NCI-H1417 (cell line): ENCODE data around the gene LGI2.

Experiments
- DNase-seq, 3 experiments: peaks; one replicate each; lab custom pipeline; 2025; lab: John Stamatoyannopoulos, UW

Gene LGI2

DNA sequence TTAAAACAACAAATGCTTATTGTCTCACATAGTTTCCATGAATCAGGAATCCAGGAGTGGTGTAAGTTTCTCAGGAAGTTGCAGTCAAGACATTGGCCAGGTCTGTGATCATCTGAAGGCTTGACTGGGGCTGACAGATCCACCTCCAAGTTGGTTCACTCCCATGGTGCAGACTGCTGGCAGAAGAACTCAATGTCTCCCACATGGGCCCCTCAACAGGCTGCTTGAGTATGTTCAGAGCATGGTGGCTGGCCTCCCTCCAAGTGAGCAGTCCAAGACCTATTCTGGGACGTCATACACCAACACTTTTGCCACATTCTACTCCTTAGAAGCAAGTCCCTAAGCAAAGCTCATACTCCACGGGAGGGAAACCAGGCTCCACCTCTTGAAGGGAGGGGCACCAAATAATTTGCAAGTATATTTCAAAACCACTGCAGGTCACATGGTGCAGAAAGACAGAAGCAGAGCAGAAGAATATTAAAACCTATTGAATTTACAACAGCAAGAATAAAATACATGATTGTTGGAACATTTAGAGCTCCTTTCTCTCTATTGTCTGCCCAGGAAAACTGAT is 35.3 kb downstream of the LGI2 start:
- no peak for DNase-seq

DNA sequence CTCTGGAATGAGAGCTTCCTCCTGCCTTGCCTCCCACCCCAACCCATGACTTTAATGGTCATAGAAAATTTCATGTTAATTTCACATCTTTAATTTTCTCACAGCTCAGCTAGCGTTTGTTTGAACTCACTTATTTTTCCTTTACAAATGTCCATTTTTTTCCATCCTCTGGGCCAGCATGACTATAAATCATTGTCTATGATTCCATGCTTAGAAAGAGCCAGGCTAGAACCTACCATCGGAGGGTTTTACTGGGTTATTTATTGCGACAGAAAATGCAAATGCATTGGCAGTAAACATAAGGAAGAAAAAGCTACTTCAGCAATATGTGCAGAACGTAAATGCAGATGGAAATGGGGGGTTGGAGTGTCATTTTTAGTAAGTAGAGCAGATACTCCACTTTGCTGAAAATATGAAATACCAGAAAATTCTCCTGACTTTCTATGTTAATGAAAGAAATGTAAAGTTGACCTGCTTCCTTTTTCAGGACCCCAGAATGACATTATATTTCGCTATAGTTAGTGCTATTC is 37.1 kb downstream of the LGI2 start:
- DNase-seq, result no peak

DNA sequence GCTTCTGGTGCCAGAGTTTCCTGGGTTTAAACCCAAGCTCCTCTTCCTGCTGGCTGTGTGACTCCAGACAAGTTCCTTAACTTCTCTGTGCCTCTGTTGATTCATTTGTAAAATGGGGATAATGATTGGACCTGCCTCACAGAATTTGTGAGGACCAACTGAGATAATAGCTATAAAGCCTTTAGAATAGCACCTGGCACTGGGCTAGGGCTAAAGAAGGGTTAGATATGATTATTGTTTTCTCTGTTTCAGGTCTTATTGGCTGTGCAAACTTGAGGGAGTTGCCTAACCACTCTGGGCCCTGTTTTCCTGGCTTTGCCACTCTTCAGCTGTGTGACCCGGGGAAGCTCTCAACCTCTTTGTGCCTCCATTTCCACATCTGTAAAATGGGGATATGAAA is 37.8 kb downstream of the LGI2 start:
- no peak for DNase-seq

DNA sequence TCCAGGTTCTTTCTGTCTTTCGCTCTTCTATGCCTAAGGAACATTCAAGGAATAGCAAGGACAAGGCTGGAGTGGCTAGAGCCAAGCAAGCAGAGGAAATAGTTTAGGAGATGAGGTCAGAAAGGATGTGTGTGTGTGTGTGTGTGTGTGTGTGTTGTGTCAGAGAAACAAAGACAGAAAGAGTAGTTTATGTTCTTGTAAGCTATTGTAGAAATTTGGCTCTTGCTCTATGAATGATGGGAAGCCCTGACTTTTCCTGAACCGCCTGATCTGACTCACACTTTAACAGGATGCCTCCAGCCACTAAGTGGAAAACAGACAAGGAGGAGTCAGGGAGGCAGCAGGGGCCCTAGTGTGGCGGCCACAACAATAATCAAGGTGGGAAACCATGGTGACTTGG is 39.7 kb downstream of the LGI2 start:
- DNase-seq, result no peak

DNA sequence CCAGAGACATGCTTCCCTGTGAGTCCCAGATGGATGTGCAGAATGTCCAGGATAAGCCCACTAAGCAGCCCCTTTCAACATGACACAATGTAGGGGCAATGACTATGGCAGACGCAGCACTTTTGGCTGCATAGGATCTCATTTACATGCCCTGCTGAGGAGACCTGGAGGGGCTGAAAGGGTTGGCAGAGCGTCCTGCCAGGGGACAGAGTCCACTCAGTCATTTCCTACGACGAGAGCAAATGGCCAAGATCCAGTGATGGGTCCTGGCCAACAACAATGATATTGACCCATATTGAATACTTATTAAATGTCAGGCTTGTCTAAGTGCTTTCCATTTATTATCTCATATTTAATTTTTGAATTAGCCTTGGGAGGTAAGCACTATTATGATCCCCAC is 41.4 kb downstream of the LGI2 start:
- no peak for DNase-seq

DNA sequence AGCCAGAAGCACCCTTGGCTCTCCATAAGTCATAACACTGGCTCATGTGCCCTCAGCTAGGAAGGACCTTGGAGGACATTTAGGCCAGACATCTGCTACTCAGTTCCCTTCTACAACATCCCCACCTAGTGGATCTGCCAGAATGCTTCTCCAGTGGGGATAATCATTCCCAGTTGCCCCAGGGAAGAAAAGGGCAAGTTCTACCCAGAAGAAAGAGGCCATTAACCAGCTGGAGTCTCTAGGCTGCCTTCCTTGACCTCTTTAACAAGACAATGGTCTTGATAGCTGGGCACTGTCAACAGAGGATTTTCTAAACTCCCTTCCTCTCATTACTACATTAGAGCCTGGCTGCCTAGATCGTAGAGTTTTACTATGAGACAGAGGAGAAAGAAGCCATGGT is 42.0 kb downstream of the LGI2 start:
- DNase-seq, result peak; percentile 7 to 46 (median 29)

DNA sequence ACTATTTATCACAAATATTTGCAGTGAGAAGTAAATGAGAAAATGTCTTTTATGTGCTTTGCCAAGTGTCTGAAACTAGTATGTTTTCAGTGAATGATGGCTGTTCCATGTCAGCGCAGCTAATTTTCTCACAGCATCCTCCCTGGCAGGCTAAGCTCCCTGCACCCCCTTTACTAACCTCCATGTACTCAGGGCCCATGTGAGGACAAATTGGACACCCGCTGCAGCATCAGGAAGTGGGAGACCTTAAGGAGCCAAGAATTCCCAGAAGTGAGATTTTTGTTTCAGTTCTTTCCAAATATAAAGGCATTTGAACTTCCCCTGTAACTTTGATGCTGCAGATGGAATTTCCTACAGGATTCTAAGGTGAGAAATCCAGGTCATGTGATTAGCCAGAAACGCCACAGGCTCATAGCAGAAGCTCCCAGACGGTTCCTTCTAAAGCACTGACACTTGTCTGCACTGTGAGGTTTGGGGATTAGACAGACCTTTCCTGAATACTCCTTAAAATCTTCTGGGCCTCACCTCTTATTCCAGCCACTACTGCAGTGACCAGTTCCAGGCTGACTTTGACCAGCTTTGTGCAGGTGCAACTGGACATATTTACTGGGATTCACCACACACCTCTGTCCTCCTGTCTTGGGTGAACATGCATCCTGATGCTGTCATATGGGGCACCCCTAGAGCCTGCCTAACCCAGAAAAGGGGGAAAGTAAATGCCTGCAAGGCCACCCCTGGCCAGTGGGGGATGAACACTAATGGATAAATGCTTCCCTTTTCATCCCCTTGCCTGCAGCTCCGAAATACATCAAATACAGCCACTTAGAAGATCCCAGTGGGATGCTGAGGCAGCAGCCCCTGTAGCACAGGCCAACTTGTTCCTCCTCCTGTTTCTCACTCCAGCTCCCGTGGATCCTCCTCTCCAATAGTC is 45.9 kb downstream of the LGI2 start:
- DNase-seq, result no peak

DNA sequence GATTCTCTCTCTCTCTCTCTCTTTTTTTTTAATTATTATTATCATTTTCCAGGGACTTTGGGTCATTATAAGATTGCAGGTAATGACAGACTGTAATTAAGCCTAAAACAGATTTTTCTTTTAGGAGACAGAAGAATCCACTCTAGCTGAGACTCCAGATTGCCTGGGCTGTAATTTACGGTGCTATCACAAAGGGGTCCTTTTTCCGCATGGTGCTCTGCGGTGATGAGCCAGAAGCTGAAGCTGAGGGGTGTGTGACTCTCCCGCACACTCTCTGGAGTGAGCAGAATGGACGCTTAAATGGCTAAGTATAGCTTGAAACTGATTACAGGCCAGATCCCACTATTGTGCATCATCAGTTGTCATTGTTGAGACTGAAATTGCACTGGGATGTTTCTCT is 50.0 kb downstream of the LGI2 start:
- peak in 2 of 3 experiments; percentile 14 to 49 for DNase-seq

DNA sequence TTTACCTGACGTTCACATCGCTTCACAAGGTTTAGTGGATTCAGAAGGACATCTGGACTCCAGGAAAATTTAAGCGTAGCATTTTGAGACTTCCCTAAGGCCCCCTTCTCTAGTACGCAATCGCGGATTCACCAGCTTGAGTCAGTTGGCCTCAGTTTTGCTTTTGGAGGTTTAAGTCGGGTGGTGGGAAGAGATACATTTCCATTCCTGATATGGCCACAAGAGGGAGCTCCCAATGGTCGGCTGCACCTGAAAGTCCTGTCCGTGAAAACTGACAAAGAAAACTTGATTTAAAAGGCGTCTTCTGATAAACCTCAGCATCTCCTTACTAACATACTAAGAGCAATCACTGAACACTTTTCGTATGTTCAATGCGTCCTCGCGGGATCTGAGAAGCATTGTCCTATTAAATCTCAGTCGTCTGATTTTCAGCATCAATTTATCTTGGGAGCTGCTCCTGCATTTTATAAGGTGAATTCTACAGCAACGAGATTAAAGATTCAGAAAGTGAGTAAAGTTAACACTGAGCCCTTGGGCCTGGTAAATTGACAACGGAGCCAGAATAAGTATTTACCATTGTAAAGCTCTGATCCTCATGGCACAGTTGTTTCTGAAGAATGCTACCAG is 50.6 kb downstream of the LGI2 start:
- DNase-seq, result peak; percentile 57 to 80 (median 80)

DNA sequence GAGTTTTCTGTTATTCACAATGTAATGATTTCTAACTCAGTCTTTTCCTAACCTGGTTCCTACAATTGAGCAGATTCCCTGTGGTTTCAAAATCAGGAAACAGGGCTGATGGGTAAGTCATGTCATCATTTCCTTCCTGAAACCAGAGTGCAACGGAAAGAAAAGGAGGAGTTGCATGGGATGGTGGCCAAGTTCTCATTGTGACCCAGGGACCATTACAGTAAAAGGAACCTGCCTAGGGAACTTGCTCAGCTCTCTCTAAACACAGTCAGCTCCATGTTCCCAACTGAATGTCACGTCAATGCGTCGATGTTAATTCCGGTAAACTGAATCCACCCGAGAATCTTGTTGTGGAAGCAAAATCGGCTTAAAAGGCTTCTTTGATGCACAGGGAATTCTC is 51.2 kb downstream of the LGI2 start:
- DNase-seq, result no peak

DNA sequence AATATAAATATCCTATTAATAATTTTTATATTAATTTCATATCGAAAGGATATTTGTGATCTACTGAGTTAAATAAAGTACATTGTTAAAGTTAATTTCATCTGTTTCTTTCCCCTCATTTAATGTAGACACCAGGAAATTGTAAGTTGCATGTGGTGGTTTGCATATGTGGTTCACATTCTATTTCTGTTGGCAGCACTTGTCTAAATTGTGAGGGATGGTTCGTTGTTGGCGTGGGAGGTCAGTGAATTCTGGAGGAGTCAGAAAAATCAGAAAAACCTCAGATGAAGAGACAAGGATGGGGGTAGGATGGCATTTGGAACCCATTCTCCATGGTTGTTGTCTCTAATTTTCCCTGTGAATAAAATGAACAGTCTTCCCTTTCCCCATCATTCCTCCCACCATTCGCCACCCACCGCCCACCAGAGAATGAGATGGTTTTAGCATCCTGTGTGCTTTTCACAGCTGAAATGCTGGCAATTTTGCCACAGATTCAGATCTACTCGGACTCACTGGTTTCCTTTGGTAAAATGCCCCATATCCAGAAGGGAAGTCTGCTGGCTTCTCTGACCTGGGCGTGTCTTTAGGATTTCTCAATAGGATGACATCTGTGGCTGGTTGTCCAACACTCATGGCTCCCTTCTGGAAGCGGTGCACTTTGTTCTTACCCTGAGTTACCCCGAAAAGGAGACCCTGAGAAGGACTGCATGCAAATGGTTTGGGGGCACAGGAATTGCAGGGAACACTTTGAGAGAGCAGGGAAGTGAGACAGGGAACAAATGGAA is 52.3 kb downstream of the LGI2 start:
- no peak for DNase-seq

DNA sequence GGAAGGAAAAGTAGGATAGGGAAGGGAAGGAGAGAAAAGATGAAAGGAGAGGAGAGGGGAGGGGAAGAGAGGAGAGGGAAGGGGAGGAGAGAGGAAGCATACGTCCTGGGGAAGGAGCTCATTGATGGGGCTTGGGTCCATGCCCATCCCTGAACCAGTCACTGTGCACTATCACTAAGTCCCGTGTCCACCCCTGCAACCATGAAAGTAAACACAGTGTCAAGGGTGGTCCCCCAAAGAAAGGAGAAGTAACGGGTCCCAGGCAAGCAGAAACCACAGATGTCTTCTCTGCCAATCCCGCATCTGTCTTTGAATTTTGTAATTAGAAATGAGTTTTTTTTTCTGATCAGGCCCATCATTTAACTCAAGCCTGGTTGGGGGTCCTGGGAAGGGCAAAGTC is 55.2 kb downstream of the LGI2 start:
- DNase-seq, result no peak

DNA sequence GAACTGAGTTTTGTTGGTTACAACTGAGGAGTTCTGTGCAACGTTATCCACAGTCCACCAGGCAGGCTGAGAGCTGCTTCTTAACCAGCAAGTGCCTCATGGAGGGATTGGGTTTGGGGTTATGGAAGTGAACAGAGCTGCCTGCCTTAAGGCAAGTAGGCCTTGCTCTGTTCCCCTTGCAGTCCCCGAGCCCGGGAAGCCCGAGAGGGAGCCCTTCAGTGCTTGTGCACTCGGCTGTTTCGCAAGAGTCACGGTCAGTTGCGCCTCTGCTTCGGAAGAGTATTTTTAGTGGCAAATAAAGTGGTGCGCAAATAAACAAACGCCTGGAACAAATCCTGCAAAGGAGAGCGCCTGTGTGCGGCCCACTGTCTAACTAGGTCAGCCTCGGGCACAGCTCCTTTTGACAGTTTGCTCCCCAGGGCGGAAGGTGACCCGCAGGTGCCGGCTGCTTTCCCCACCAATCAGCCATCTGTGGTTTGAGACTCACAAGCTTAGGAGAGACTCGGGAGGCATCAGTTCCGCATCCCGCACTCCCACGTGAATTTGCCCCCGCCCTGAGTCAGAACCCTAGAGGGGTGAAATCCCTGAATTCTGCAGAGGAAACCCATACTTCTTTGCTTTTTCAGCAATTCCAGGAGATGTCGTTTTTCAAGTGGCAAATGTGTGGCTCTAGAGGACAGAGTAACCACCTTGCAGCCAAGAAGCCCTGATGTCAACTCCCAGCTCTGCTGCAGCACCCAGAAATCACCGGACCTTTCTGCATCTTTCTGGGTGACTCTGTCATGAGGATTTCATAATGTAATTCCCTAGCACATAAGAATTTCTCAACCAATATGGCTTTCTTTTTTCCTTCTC is 56.8 kb downstream of the LGI2 start:
- peak in 1 of 3 experiments; percentile 96 for DNase-seq

DNA sequence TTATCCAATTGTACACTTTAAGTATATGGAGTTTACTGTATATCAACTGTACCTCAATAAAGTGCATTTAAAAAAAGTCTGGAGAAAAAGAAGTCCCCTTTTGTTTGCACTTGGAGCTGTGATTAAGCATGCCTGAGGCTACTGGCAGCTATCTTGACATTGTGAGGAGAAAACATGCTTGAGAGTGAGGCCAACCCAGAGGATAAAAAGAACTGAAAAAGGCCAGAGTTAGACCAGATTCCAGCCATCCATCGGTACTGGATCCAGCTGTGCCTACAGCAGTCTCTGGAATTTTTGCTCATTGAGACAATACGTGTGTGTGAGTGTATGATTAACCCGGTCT is 57.4 kb downstream of the LGI2 start:
- no peak for DNase-seq

DNA sequence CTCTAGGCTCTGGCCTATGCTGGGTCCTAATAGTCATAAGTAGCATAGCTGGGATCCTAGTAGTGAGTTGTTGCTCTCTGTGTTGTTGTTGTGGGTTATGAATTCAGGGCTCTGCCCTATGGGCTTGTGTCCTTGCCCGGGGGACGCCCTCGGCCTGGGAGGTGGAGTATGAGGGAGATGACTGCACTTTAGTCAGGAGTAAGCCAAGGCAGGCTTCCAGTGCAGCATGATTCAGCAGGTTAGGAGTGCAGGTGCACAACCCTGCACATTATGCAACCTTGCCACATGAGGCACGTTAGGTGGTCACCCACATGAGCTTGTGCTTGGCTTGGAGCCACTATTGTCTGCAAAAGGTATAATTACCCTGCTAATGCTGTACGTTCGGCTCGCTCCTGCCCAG is 59.6 kb downstream of the LGI2 start:
- peak in 2 of 3 experiments; percentile 11 to 55 for DNase-seq

DNA sequence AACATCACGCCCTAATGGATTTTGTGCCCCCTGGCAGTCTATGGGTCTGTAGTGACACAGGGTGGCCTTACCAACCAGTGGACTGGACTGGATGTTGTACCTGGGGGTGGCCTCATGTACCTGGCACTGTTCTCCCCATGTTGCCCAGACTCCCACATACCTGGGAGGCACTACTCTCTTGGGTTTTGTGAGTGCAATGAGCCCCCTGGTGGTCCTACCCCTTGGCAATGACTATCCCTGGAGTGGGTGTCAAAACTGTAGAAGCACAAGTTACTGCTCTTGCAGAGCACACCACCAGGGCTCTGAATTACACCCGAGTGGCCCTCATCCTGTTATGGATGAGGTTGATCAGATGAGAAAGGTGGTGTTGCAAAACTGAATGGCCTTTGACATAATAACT is 60.1 kb downstream of the LGI2 start:
- no peak for DNase-seq

DNA sequence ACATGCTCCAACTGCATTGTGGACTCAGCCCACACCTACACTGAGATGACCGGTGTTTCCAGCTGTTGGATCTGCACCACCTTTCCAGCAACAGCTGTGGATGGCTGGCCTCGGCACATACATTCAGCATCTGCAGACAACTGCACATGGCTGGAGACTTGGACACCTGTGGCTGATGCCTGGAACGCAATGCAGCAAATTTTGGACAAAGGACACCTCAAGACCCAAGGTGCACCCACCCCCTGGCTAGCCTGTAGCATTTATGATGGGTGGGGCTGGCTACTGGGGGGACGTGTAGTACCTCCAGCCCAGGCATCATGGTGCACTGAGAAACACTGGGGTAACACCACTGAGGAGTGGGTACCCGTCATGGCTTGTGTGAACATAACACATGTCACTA is 60.6 kb downstream of the LGI2 start:
- no peak for DNase-seq

DNA sequence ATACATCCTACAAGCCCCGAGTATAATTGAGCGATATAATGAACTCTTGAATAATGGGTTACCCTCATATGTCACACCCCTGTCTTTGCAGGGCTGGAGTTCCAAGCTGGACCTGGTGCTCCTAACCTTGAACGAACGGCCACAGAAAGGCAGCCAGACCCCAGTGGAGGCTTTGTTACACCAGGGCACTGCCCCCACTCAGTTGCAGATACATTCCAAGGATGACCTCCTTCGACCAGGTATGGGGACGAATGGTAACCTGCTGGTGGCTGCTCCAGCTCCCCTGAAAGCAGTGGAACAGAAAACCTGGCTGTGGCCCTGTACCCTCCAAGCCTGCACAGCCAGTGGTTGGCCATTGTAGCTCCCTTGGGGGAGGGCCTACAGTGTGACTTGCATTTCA is 61.3 kb downstream of the LGI2 start:
- no peak for DNase-seq

DNA sequence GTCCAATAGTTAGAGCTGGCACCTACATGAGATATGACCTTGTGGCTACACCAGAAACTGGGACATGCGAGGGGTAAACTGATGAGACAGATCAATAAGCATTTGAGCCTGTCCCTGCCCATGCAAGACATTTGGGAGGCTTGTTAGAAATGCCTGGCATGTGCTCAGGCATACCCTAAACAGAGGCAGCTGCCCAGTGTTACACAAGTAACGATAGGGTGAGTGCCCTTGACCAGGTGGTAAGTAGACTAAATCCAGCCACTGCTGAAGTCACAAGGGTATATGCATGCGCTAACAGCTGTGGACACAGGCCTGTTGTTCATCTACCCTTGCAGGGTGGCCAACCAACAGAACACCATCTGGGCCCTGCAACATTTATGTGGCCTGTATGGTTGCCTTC is 61.8 kb downstream of the LGI2 start:
- no peak for DNase-seq

DNA sequence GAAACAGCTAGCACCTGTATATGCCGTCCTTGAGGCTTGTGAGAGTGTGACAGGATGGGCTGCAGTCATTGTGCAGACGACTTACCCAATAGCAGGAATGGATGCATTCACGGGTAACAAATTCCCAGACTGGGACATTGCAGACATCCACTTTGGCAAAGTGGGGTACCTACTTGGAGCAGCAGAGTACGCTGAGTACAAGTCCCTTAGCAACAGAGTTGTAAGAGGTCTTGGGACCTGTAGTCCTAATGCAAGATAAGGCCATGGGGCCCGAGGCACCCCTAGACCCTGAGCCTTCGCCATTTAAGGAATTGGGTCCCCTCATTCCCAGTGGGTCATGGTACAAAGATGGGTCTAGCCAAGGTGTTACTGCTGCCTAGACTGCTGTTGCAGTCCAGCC is 62.5 kb downstream of the LGI2 start:
- DNase-seq, result no peak

DNA sequence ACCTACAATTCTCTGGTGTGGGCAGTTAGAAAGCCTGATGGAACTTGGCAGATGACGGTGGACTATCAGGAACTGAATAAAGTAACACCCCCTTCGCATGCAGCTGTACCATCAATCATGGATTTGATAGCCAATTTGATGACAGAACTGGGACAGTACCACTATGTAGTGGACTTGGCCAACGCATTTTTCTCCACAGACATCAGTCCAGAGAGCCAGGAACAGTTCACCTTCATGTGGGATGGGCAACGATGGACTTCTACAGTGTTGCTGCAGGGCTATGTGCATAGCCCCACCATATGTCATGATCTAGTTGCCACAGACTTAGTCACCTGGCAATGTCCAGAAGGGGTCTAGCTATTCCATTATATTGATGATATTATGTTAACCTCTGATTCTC is 63.4 kb downstream of the LGI2 start:
- no peak for DNase-seq
